CD8-positive, alpha-beta memory T cell (primary cell): ENCODE results near the gene PCDHB2. TPM values are rescaled to one million over a fixed set of nuclear protein-coding genes. Genes with fewer than 3 reads are reported as not detected.
A peak's percentile ranks its signal among the peaks of the same experiment; 100 is the strongest.

Experiments used
- CTCF ChIA-PET: fragments of 350-600 bp; sonication (Branson Sonifier 250); formaldehyde crosslinking; loops from one replicate; lab custom pipeline; 2021; ENCODE audit warnings: antibody characterized with exemption; lab: Charles Lee
- POLR2A ChIA-PET: fragments of 350-600 bp; sonication (Branson Sonifier 250); formaldehyde crosslinking; loops from one replicate; lab custom pipeline; 2021; ENCODE audit warnings: antibody characterized with exemption; lab: Charles Lee
- DNase-seq, 5 donors: peaks; one replicate each; pipeline versions ENCODE4 v3.0.0 to v3.0.0-alpha.2; 2020 to 2022; ENCODE audit warnings: mixed read lengths in 1 of 5
- H3K27ac ChIP-seq: one replicate; pipeline ENCODE4 v1.7.0; 2013; ENCODE audit warnings: low read depth, mild to moderate bottlenecking, low read length, moderate library complexity
- H3K27me3 ChIP-seq: 2 replicates; pipeline ENCODE4 v1.7.0; 2013; ENCODE audit warnings: low read length, mild to moderate bottlenecking; ENCODE audit not compliant: insufficient read depth, poor library complexity, severe bottlenecking
- H3K36me3 ChIP-seq: 2 replicates; pipeline ENCODE4 v1.7.0; 2013; ENCODE audit warnings: mild to moderate bottlenecking, low read length, moderate library complexity; ENCODE audit not compliant: insufficient read depth
- H3K4me1 ChIP-seq: 2 replicates; pipeline ENCODE4 v1.7.0; 2013; ENCODE audit warnings: mild to moderate bottlenecking, low read length, moderate library complexity; ENCODE audit not compliant: insufficient read depth
- H3K4me3 ChIP-seq: 2 replicates; pipeline ENCODE4 v1.7.0; 2013; ENCODE audit warnings: mild to moderate bottlenecking, low read length
- H3K9me3 ChIP-seq: 2 replicates; pipeline ENCODE4 v1.7.0; 2013; ENCODE audit warnings: mild to moderate bottlenecking, low read length
- H3K27ac Mint-ChIP-seq, 8 donors: one replicate each; pipeline ENCODE4 v1.8.0; 2020 to 2021; ENCODE audit warnings: mixed read lengths in 8 of 8, mild to moderate bottlenecking in 6 of 8, inconsistent platforms in 3 of 8, moderate library complexity in 3 of 8
- H3K27me3 Mint-ChIP-seq, 2 donors: one replicate each; pipeline ENCODE4 v1.8.0; 2020 to 2021; ENCODE audit warnings: mixed read lengths in 2 of 2, mild to moderate bottlenecking in 1 of 2, moderate library complexity in 1 of 2
- H3K36me3 Mint-ChIP-seq, 3 donors: one replicate each; pipeline ENCODE4 v1.8.0; 2020 to 2021; ENCODE audit warnings: mixed read lengths in 3 of 3, inconsistent platforms in 1 of 3, mild to moderate bottlenecking in 1 of 3
- H3K4me1 Mint-ChIP-seq, 3 donors: one replicate each; pipeline ENCODE4 v1.8.0; 2020 to 2021; ENCODE audit warnings: mixed read lengths in 3 of 3, inconsistent platforms in 1 of 3, mild to moderate bottlenecking in 1 of 3
- H3K4me3 Mint-ChIP-seq, 7 donors: one replicate each; pipeline ENCODE4 v1.8.0; 2020 to 2021; ENCODE audit warnings: mixed read lengths in 7 of 7, mild to moderate bottlenecking in 6 of 7, moderate library complexity in 4 of 7, inconsistent platforms in 2 of 7
- H3K9me3 Mint-ChIP-seq, 5 donors: one replicate each; pipeline ENCODE4 v1.8.0; 2020 to 2022; ENCODE audit warnings: mixed read lengths in 5 of 5, mild to moderate bottlenecking in 3 of 5, moderate library complexity in 2 of 5, inconsistent platforms in 1 of 5
- polyA plus RNA-seq: library from polyadenylated mRNA; unstranded; fragments of 300-500 nt; fragmentation: Illumina TruSeq; gene quantifications from one replicate; pipeline ENCODE4 v1.2.3, GENCODE V29; 2021
- total RNA-seq, 2 experiments: library from RNA; stranded (reverse); gene quantifications; one replicate each; pipeline ENCODE4 v1.2.3, GENCODE V29; 2021

Gene PCDHB2
- not detected for total RNA-seq
- polyA plus RNA-seq = not detected

DNA sequence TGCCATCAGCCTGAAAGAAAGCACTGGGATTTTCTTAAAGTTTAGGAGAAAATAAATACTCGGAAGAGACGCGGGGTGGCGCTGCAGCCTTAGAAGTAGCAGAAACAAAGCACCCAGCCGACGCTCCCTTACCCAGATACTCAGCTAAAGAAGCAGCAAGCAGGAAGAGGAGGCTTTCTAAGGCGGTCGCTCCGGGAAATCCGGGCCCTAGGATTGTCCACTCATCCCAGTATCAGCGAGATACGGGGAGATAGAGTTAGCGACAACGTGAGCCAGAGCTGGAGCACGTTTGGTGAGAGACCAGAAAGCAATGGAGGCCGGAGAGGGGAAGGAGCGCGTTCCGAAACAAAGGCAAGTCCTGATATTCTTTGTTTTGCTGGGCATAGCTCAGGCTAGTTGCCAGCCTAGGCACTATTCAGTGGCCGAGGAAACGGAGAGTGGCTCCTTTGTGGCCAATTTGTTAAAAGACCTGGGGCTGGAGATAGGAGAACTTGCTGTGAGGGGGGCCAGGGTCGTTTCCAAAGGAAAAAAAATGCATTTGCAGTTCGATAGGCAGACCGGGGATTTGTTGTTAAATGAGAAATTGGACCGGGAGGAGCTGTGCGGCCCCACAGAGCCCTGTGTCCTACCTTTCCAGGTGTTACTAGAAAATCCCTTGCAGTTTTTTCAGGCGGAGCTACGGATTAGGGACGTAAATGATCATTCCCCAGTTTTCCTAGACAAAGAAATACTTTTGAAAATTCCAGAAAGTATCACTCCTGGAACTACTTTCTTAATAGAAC is at the start of gene PCDHB2:
PCDHB2 (plus strand) TSS at position 135 of the 782 bp plus-strand sequence; CDS start at position 311, 176 bp downstream.
- DNase-seq = no peak
- Histone ChIP-seq H3K36me3 (no peaks in the 10 kb centered on the region), H3K27me3 (peaks cover 4% of the 10 kb centered on the region), H3K27ac (no peak within 1 kb of the TSS), H3K4me3 (no peak within 1 kb of the TSS), H3K4me1 (no peaks in the 10 kb centered on the region), H3K9me3 (no peaks in the 10 kb centered on the region)
- Mint-ChIP-seq H3K36me3 (peaks cover 0 to 7% (median 0%) of the 10 kb centered on the region in 3 donors), H3K4me3 (peak within 1 kb of the TSS in 1 of 7 donors; percentile 54), H3K4me1 (no peaks in the 10 kb centered on the region), H3K27ac (no peak within 1 kb of the TSS), H3K27me3 (peaks cover 28 to 40% of the 10 kb centered on the region in 2 donors), H3K9me3 (peaks cover 7 to 34% (median 30%) of the 10 kb centered on the region in 5 donors)
- ChIA-PET POLR2A (no interaction called here), CTCF (no interaction called here)

- Mint-ChIP-seq H3K4me1 (peaks cover 0 to 5% (median 0%) of the 10 kb centered on the region in 3 donors), H3K27me3 (peaks cover 21 to 52% of the 10 kb centered on the region in 2 donors), H3K4me3 (peak within 1 kb of the TSS in 5 of 7 donors; percentile 24 to 70 (median 63)), H3K27ac (no peak within 1 kb of the TSS), H3K36me3 (peaks cover 0 to 2% (median 0%) of the 10 kb centered on the region in 3 donors), H3K9me3 (peaks cover 3 to 18% (median 16%) of the 10 kb centered on the region in 5 donors)
- no peak within 1 kb of the TSS for H3K27ac ChIP-seq
- no peak within 1 kb of the TSS for H3K4me3 ChIP-seq
- no peaks in the 10 kb centered on the region for H3K9me3 ChIP-seq
- H3K4me1 ChIP-seq = no peaks in the 10 kb centered on the region
- ChIA-PET POLR2A (no interaction called here), CTCF (no interaction called here)
- DNase-seq = no peak
- no peaks in the 10 kb centered on the region for H3K27me3 ChIP-seq
- no peaks in the 10 kb centered on the region for H3K36me3 ChIP-seq
These were observed 43.5 kb upstream of the PCDHB2 start, which contains the start of gene PCDHB1 for GRCh38 chr5:141050622-141051520. TSS of gene PCDHB1 (plus strand) at chr5:141051374. CDS start at chr5:141051471, 97 bp downstream.

- DNase-seq = no peak
- peak overlapping the region in 5 of 7 donors; percentile 24 to 70 (median 63) for H3K4me3 Mint-ChIP-seq
- Histone ChIP-seq H3K4me1 (no peaks in the 10 kb centered on the region), H3K9me3 (no peaks in the 10 kb centered on the region), H3K27me3 (no peaks in the 10 kb centered on the region), H3K27ac (no peak overlapping the region), H3K36me3 (no peaks in the 10 kb centered on the region), H3K4me3 (no peak overlapping the region)
- peaks cover 17 to 52% of the 10 kb centered on the region in 2 donors for H3K27me3 Mint-ChIP-seq
- ChIA-PET POLR2A (no interaction called here), CTCF (no interaction called here)
- H3K27ac Mint-ChIP-seq = no peak overlapping the region
- H3K4me1 Mint-ChIP-seq = peaks cover 0 to 5% (median 0%) of the 10 kb centered on the region in 3 donors
- peaks cover 0 to 2% (median 0%) of the 10 kb centered on the region in 3 donors for H3K36me3 Mint-ChIP-seq
- peaks cover 3 to 18% (median 16%) of the 10 kb centered on the region in 5 donors for H3K9me3 Mint-ChIP-seq
These were observed 42.9 kb upstream of the PCDHB2 start for GRCh38 chr5:141051521-141051866.

DNA sequence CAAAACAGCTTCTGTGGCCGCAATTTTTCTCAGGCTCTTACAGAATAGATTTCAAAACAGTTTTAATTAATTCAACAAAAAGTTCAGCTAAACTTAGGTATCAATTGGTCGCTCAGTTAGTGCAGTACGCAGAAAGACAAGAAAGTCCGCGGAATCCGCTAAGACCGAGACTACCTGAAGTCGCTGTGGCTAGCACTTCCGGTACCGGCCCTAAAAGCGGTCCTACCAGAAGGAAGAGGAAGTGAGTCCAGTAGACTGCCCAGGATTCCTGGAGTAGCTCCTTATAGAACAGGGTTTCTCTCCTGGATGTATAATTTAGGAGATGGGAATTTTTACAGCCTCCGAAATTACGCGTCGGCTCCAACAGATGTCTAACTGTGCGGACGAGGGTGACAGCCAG is 16.6 kb upstream of the PCDHB2 start:
- peaks cover 0 to 13% (median 8%) of the 10 kb centered on the region in 5 donors for H3K9me3 Mint-ChIP-seq
- no peaks in the 10 kb centered on the region for H3K36me3 ChIP-seq
- H3K27ac ChIP-seq = no peak overlapping the region
- H3K4me3 Mint-ChIP-seq = peak overlapping the region in 1 of 7 donors; percentile 15
- ChIA-PET CTCF (no interaction called here), POLR2A (no interaction called here)
- H3K27ac Mint-ChIP-seq = no peak overlapping the region
- H3K27me3 Mint-ChIP-seq = peaks cover 0 to 3% of the 10 kb centered on the region in 2 donors
- no peaks in the 10 kb centered on the region for H3K4me1 ChIP-seq
- H3K36me3 Mint-ChIP-seq = peaks cover 0 to 1% (median 0%) of the 10 kb centered on the region in 3 donors
- no peak for DNase-seq
- H3K9me3 ChIP-seq = no peaks in the 10 kb centered on the region
- H3K4me3 ChIP-seq = no peak overlapping the region
- H3K27me3 ChIP-seq = no peaks in the 10 kb centered on the region
- no peaks in the 10 kb centered on the region for H3K4me1 Mint-ChIP-seq

DNA sequence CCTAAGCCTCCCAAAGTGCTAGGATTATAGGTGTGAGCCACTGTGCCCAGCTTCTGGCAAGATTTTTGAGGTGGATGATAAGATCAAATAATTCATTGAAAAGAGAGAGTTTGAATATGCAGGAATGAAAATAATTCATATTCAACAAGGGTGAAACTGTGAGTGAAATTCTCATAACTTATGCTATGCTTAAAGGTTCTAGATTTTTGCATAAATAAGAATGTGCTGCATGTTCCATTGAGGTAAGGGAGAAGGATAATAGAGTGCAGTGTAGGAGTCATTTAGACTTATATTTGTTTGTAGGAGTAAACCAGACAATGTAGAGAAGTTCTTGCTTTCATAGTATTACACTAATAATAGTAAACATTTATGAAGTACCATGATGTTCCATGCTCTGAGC is 12.2 kb upstream of the PCDHB2 start:
- H3K27me3 Mint-ChIP-seq = peaks cover 9 to 19% of the 10 kb centered on the region in 2 donors
- CTCF ChIA-PET = no interaction called here

GRCh38 chr5:141084487-141084989 is 9.9 kb upstream of the PCDHB2 start:
- POLR2A ChIA-PET = no interaction called here
- H3K4me3 Mint-ChIP-seq = peak overlapping the region; percentile 71 to 88 (median 83)
- CTCF ChIA-PET = no interaction called here
- peaks cover 0 to 1% (median 0%) of the 10 kb centered on the region in 3 donors for H3K36me3 Mint-ChIP-seq
- H3K27ac ChIP-seq = no peak overlapping the region
- peaks cover 11 to 33% of the 10 kb centered on the region in 2 donors for H3K27me3 Mint-ChIP-seq
- no peaks in the 10 kb centered on the region for H3K36me3 ChIP-seq
- peak overlapping the region in 4 of 8 donors; percentile 25 to 72 (median 54) for H3K27ac Mint-ChIP-seq
- H3K4me1 ChIP-seq = no peaks in the 10 kb centered on the region
- peaks cover 0 to 22% (median 8%) of the 10 kb centered on the region in 5 donors for H3K9me3 Mint-ChIP-seq
- peak in 1 of 5 donors; percentile 25 for DNase-seq
- no peaks in the 10 kb centered on the region for H3K27me3 ChIP-seq
- H3K4me1 Mint-ChIP-seq = peaks cover 4 to 10% (median 9%) of the 10 kb centered on the region in 3 donors
- no peaks in the 10 kb centered on the region for H3K9me3 ChIP-seq
- H3K4me3 ChIP-seq = peak overlapping the region; percentile 6

More for the DNA sequence above, 12.2 kb upstream of the PCDHB2 start:
- Histone ChIP-seq H3K36me3 (no peaks in the 10 kb centered on the region), H3K4me1 (no peaks in the 10 kb centered on the region), H3K4me3 (no peak overlapping the region), H3K27me3 (no peaks in the 10 kb centered on the region), H3K27ac (no peak overlapping the region), H3K9me3 (no peaks in the 10 kb centered on the region)
- Mint-ChIP-seq H3K36me3 (peaks cover 0 to 1% (median 0%) of the 10 kb centered on the region in 3 donors), H3K27ac (no peak overlapping the region), H3K4me1 (peaks cover 4 to 10% (median 9%) of the 10 kb centered on the region in 3 donors), H3K4me3 (no peak overlapping the region), H3K9me3 (peaks cover 4 to 25% (median 8%) of the 10 kb centered on the region in 5 donors)
- POLR2A ChIA-PET = no interaction called here
- DNase-seq = no peak

DNA sequence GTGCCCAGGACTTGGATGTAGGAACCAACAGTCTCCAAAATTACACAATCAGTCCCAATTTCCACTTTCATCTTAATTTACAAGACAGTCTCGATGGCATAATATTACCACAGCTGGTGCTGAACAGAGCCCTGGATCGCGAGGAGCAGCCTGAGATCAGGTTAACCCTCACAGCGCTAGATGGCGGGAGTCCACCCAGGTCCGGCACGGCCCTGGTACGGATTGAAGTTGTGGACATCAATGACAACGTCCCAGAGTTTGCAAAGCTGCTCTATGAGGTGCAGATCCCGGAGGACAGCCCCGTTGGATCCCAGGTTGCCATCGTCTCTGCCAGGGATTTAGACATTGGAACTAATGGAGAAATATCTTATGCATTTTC is 837 bp downstream of the PCDHB2 start:
- Mint-ChIP-seq H3K4me1 (no peaks in the 10 kb centered on the region), H3K9me3 (peaks cover 7 to 36% (median 35%) of the 10 kb centered on the region in 5 donors), H3K4me3 (no peak overlapping the region), H3K36me3 (peaks cover 0 to 7% (median 0%) of the 10 kb centered on the region in 3 donors), H3K27me3 (peaks cover 28 to 46% of the 10 kb centered on the region in 2 donors), H3K27ac (no peak overlapping the region)
- Histone ChIP-seq H3K9me3 (no peaks in the 10 kb centered on the region), H3K27ac (no peak overlapping the region), H3K4me1 (no peaks in the 10 kb centered on the region), H3K4me3 (no peak overlapping the region), H3K36me3 (no peaks in the 10 kb centered on the region), H3K27me3 (peaks cover 4% of the 10 kb centered on the region)
- ChIA-PET POLR2A (no interaction called here), CTCF (no interaction called here)
- no peak for DNase-seq
